Stimulated activated CD8-positive, alpha-beta memory T cell treated with anti-CD3 and anti-CD28 coated beads, Interleukin-4, amount 100 ng/mL, for 1 hour (primary cell): ENCODE measurements around the gene BICDL1.
A peak's percentile ranks its signal among the peaks of the same experiment; 100 is the strongest.
"Not testable (repeated sequence)": the region's sequence is repeated elsewhere in the genome, so short reads cannot be mapped to it uniquely, and the experiment has no call there.

ENCODE experiments used
- DNase-seq, 2 donors: peaks; one replicate each; pipeline ENCODE4 v3.0.0-alpha.2; 2020; ENCODE audit warnings: low read depth in 2 of 2, low spot score in 1 of 2

BICDL1 gene

GRCh38 chr12:119988472-119989360 lies at the start of gene BICDL1:
Gene BICDL1 (plus strand): TSS chr12:119989236. CDS start chr12:119989869, 633 bp downstream.
- DNase-seq: peak; percentile 81 to 94

- DNase-seq: no peak
These were observed 48.1 kb upstream of the BICDL1 start for GRCh38 chr12:119940897-119941296.

- DNase-seq: no peak
These were observed 46.6 kb upstream of the BICDL1 start for GRCh38 chr12:119942386-119942785.

- no peak for DNase-seq
These were observed 42.8 kb upstream of the BICDL1 start for GRCh38 chr12:119946213-119946612.

- DNase-seq: no peak
These were observed 39.9 kb upstream of the BICDL1 start for GRCh38 chr12:119949145-119949544.

- no peak for DNase-seq
These were observed 39.4 kb upstream of the BICDL1 start for GRCh38 chr12:119949594-119949993.

GRCh38 chr12:119956047-119956446 lies 33.0 kb upstream of the BICDL1 start:
- DNase-seq: no peak

- no peak for DNase-seq
These were observed 31.9 kb upstream of the BICDL1 start for GRCh38 chr12:119957135-119957534.

GRCh38 chr12:119959435-119959834 lies 29.6 kb upstream of the BICDL1 start:
- no peak for DNase-seq

GRCh38 chr12:119964123-119964522 lies 24.9 kb upstream of the BICDL1 start:
- DNase-seq: no peak

GRCh38 chr12:119964929-119965328 lies 24.1 kb upstream of the BICDL1 start:
- DNase-seq: no peak

GRCh38 chr12:119980242-119980641 lies 8.8 kb upstream of the BICDL1 start:
- no peak for DNase-seq

- DNase-seq: not testable (repeated sequence)
These were observed 8.3 kb upstream of the BICDL1 start for GRCh38 chr12:119980702-119981101.

GRCh38 chr12:119989361-119989730 lies 310 bp downstream of the BICDL1 start:
- no peak for DNase-seq

- DNase-seq: peak; percentile 28 to 35
These were observed 820 bp downstream of the BICDL1 start for GRCh38 chr12:119989731-119990381.

- no peak for DNase-seq
These were observed 1.4 kb downstream of the BICDL1 start for GRCh38 chr12:119990382-119990874.

- no peak for DNase-seq
These were observed 3.2 kb downstream of the BICDL1 start for GRCh38 chr12:119992129-119992705.

- no peak for DNase-seq
These were observed 6.0 kb downstream of the BICDL1 start for GRCh38 chr12:119994892-119995658.

GRCh38 chr12:119996417-119996816 lies 7.4 kb downstream of the BICDL1 start:
- no peak for DNase-seq

- no peak for DNase-seq
These were observed 9.6 kb downstream of the BICDL1 start for GRCh38 chr12:119998471-119999245.
